Lung (tissue), 12 donors: ENCODE measurements around the gene MSRB2. TPM values are rescaled to one million over a fixed set of nuclear protein-coding genes. Genes with fewer than 3 reads are reported as not detected.

ENCODE experiments used
- ATAC-seq: fragments of 200-7000 bp; cut with Tn5 transposase; one replicate; pipeline ENCODE4 v1.9.1; 2020; ENCODE audit warnings: moderate number of reproducible peaks; ENCODE audit not compliant: insufficient read depth, low FRiP score
- DNase-seq, 3 donors: peaks; one replicate each; pipeline ENCODE4 v3.0.0-alpha.2; 2013 to 2017
- H3K27ac ChIP-seq, 2 donors: one replicate each; pipeline ENCODE4 v1.5.1; 2013; ENCODE audit warnings: mild to moderate bottlenecking in 2 of 2, moderate library complexity in 2 of 2, control low read depth in 1 of 2, inconsistent platforms in 1 of 2, low read depth in 1 of 2, low read length in 1 of 2
- H3K27me3 ChIP-seq, 3 donors: one replicate each; pipeline ENCODE4 v1.5.1; 2013; ENCODE audit warnings: low read length in 2 of 3; ENCODE audit not compliant: control insufficient read depth in 3 of 3, insufficient read depth in 3 of 3
- H3K36me3 ChIP-seq, 4 donors: one replicate each; pipeline ENCODE4 v1.5.1; 2013; ENCODE audit warnings: low read length in 4 of 4, mild to moderate bottlenecking in 1 of 4, moderate library complexity in 1 of 4; ENCODE audit not compliant: control insufficient read depth in 4 of 4, insufficient read depth in 4 of 4
- H3K4me1 ChIP-seq, 5 donors: one replicate each; pipeline ENCODE4 v1.5.1; 2013; ENCODE audit warnings: low read length in 5 of 5, mild to moderate bottlenecking in 2 of 5, moderate library complexity in 1 of 5; ENCODE audit not compliant: control insufficient read depth in 5 of 5, insufficient read depth in 5 of 5
- H3K4me3 ChIP-seq: one replicate; pipeline ENCODE4 v1.5.1; 2013; ENCODE audit warnings: mild to moderate bottlenecking, control low read depth, moderate library complexity
- H3K9ac ChIP-seq, 2 donors: one replicate each; pipeline ENCODE4 v1.5.1; 2013; ENCODE audit warnings: low read length in 2 of 2, control low read depth in 1 of 2; ENCODE audit not compliant: insufficient read depth in 1 of 2
- H3K9me3 ChIP-seq, 4 donors: one replicate each; pipeline ENCODE4 v1.5.1; 2013; ENCODE audit warnings: low read length in 3 of 4, mild to moderate bottlenecking in 1 of 4, moderate library complexity in 1 of 4; ENCODE audit not compliant: control insufficient read depth in 4 of 4, insufficient read depth in 3 of 4
- CTCF ChIP-seq: IDR thresholded peaks from 2 replicates; pipeline ENCODE4 v1.5.1; 2012; ENCODE audit warnings: mild to moderate bottlenecking; ENCODE audit errors: control extremely low read depth, extremely low read depth
- WGBS, 2 donors: extraction: QIAGEN DNeasy Blood & Tissue Kit; methylation state at CpG; one replicate each; pipeline ENCODE4 v1.1.7; 2013; 5-methylcytosine and 5-hydroxymethylcytosine counted together
- polyA plus RNA-seq, 2 donors: library from polyadenylated mRNA; stranded (reverse); fragments of 200-250 nt; gene quantifications; one replicate each; pipeline ENCODE4 v1.2.1, GENCODE V29; 2013
- total RNA-seq, 2 donors: library from RNA; depleted of rRNA in 1 of 2; stranded (reverse); fragments of >200 nt in 1 of 2; gene quantifications; one replicate each; pipeline ENCODE4 v1.2.1, GENCODE V29; 2014 to 2021
- donor health status: control.
- donor health status: control.
- donor health status: Bipolar disorder and iron deficiency.
- donor health status: healthy.
- donor health status: DM: yes; HTN: yes; CAD: no.

The MSRB2 gene
- total and polyA plus RNA-seq, 4 donors, result 15.6 to 27.1 (median 20.5) TPM

DNA sequence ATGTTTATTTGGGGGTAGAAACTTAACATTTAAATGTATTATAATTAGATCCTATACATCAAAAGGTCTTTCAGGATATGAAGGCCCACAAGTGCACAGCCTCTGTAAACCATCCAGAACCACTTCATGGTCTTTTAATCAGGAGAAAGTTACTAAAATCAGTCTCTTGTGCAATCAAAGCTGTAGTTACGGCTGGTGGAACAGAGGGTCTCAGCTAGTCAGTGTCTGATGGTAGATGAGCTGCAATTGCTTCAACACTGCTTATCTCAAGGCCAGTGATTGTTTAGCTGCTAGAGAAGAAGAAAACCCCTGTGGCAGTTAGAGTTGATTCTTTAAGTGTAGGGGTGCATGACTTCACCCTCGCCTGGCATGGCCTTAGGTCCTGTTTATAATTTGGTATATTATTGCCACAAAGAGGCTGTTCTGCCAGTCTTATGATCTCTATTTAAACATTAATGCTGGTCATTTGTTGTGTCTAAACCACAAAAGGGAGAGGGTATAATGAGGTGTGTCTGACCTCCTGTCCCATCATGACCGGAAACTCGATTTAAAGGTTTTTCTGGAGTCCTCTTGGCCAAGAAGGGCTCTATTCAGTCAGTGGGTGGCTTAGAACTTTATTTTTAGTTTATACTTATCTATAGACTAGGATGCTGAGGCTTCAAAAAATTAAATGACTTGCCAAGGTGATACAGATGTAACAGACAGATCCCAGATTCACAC is 21.3 kb downstream of the MSRB2 start:
- Histone ChIP-seq H3K27me3 (no peaks in the 10 kb centered on the region), H3K4me1 (peaks cover 0 to 15% (median 0%) of the 10 kb centered on the region in 5 donors), H3K9ac (no peak overlapping the region), H3K36me3 (peaks cover 11 to 41% (median 25%) of the 10 kb centered on the region in 4 donors), H3K4me3 (no peak overlapping the region), H3K9me3 (peaks cover 0 to 2% (median 0%) of the 10 kb centered on the region in 4 donors), H3K27ac (no peak overlapping the region)
- ATAC-seq (no peak), DNase-seq (peak; percentile 53 to 90 (median 85))
- TF ChIP-seq CTCF, result no peak
- WGBS, 2 donors, result 79 to 83% methylated on average over 4 of the region's 4 CpGs

DNA sequence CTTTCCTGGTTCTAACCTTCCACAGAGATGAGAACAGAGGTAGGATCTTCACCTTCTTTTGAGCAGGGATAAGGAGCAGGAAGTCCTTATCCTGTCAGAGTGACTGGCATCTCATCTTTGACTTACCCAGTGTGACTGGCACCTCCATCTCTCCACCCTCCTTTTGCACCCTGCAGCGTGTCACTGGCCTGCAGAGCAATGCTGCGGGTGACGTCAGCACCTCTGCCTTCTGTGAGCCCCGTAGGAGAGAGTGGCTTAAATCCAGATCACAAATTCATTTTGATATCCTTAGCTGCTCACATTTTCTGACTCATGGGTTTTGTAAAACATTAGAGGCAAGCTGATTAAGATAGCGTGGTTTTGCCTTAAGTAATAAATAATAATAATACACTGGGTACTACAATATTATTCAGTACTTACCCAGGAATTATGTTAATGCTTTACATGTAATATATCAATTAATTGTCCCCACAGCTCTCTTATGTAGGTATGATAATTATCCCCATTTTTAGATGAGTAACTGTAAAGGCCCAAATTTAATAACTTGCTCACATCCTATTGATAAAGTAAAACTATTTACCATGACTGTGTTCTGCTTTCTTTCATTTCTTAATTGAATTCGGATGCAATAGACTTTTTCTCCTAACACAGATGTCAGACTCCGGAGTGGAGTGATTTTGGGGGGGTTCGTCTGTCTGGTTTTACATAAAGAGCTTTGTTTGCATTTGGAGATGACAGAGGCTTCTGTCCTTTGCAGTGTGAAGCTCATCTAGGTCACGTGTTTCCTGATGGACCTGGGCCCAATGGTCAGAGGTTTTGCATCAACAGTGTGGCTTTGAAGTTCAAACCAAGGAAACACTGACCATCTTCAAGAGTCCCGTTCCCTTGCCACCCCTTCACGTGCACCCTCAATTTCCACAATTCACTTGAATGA is 24.9 kb downstream of the MSRB2 start:
- 90 to 93% methylated on average over 11 of the region's 11 CpGs for WGBS, 2 donors
- TF ChIP-seq CTCF, result no peak

DNA sequence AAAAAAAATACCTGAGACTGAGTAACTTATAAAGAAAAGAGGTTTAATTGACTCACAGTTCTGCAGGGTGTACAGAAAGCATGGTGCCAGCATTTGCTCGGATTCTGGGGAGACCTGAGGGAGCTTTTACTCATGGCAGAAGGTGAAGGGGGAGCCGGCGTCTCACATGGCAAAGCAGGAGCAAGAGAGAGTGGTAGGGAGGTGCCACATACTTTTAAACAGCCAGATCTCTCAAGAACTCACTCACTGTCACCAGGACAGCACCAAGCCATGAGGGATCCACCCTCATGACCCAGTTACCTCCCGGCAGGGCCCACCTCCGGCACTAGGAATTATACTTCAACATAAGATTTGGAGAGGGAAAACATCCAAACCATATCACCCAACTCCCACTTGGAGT is 25.8 kb downstream of the MSRB2 start:
- H3K36me3 ChIP-seq, result peaks cover 11 to 29% (median 17%) of the 10 kb centered on the region in 4 donors
- WGBS, 2 donors, result 95 to 99% methylated on average over 5 of the region's 5 CpGs
- no peak for TF ChIP-seq CTCF
- H3K27me3 ChIP-seq, result no peaks in the 10 kb centered on the region
- H3K4me3 ChIP-seq, result no peak overlapping the region
- H3K9ac ChIP-seq, result no peak overlapping the region
- H3K27ac ChIP-seq, result no peak overlapping the region
- ATAC-seq, result no peak
- DNase-seq, result no peak
- H3K9me3 ChIP-seq, result peaks cover 0 to 2% (median 0%) of the 10 kb centered on the region in 4 donors
- H3K4me1 ChIP-seq, result peaks cover 0 to 11% (median 0%) of the 10 kb centered on the region in 5 donors

More for the DNA sequence above, 24.9 kb downstream of the MSRB2 start:
- Histone ChIP-seq H3K36me3 (peaks cover 11 to 29% (median 17%) of the 10 kb centered on the region in 4 donors), H3K27ac (no peak overlapping the region), H3K4me3 (no peak overlapping the region), H3K9ac (no peak overlapping the region), H3K9me3 (peaks cover 0 to 2% (median 0%) of the 10 kb centered on the region in 4 donors), H3K4me1 (peaks cover 0 to 15% (median 0%) of the 10 kb centered on the region in 5 donors), H3K27me3 (no peaks in the 10 kb centered on the region)
- DNase-seq, result no peak
- ATAC-seq, result no peak
